Nephron progenitor cell (in vitro differentiated cells): ENCODE results near the gene ACOT7.

ENCODE experiments used
- DNase-seq: peaks from one replicate; pipeline ENCODE4 v3.0.0; 2021
- H3K27ac Mint-ChIP-seq: 2 replicates; pipeline ENCODE4 v1.8.0; 2021; ENCODE audit warnings: mild to moderate bottlenecking, moderate library complexity, mixed read lengths
- H3K27me3 Mint-ChIP-seq: 2 replicates; pipeline ENCODE4 v1.8.0; 2021; ENCODE audit warnings: mild to moderate bottlenecking, low read depth, mixed read lengths; ENCODE audit not compliant: poor library complexity
- H3K36me3 Mint-ChIP-seq: 2 replicates; pipeline ENCODE4 v1.8.0; 2021; ENCODE audit warnings: low read depth, mixed read lengths
- H3K4me1 Mint-ChIP-seq: 2 replicates; pipeline ENCODE4 v1.8.0; 2021; ENCODE audit warnings: mixed read lengths
- H3K4me3 Mint-ChIP-seq: 2 replicates; pipeline ENCODE4 v1.8.0; 2021; ENCODE audit warnings: mild to moderate bottlenecking, moderate library complexity, mixed read lengths
- H3K9me3 Mint-ChIP-seq: 2 replicates; pipeline ENCODE4 v1.8.0; 2021; ENCODE audit warnings: mild to moderate bottlenecking, moderate library complexity, mixed read lengths
- CTCF ChIP-seq: fragments of 200-600 bp; sonication (generic); IDR thresholded peaks from 2 replicates; pipeline ENCODE4 v1.5.0; 2021; ENCODE audit warnings: antibody characterized with exemption

ACOT7 gene

GRCh38 chr1:6271006-6271405, 122.6 kb downstream of the ACOT7 start:
- TF ChIP-seq CTCF = no peak
- Mint-ChIP-seq H3K27me3 (peaks cover 5% of the 10 kb centered on the region), H3K36me3 (no peaks in the 10 kb centered on the region), H3K4me1 (peaks cover 92% of the 10 kb centered on the region), H3K4me3 (no peak overlapping the region), H3K27ac (peak overlapping the region; percentile 32), H3K9me3 (no peaks in the 10 kb centered on the region)
- no peak for DNase-seq

GRCh38 chr1:6270401-6270800, 123.2 kb downstream of the ACOT7 start:
- Mint-ChIP-seq H3K27ac (no peak overlapping the region), H3K9me3 (no peaks in the 10 kb centered on the region), H3K4me1 (peaks cover 91% of the 10 kb centered on the region), H3K4me3 (peak overlapping the region; percentile 61), H3K27me3 (peaks cover 5% of the 10 kb centered on the region), H3K36me3 (no peaks in the 10 kb centered on the region)
- DNase-seq = no peak
- no peak for TF ChIP-seq CTCF

- Mint-ChIP-seq H3K9me3 (no peaks in the 10 kb centered on the region), H3K4me1 (peaks cover 89% of the 10 kb centered on the region), H3K36me3 (no peaks in the 10 kb centered on the region), H3K27ac (no peak overlapping the region), H3K27me3 (peaks cover 5% of the 10 kb centered on the region), H3K4me3 (peak overlapping the region; percentile 61)
- TF ChIP-seq CTCF = no peak
- peak; percentile 51 for DNase-seq
These were observed 123.7 kb downstream of the ACOT7 start for GRCh38 chr1:6269720-6270400.

GRCh38 chr1:6269296-6269695, 124.3 kb downstream of the ACOT7 start:
- Mint-ChIP-seq H3K4me1 (peaks cover 90% of the 10 kb centered on the region), H3K27me3 (peaks cover 5% of the 10 kb centered on the region), H3K36me3 (no peaks in the 10 kb centered on the region), H3K9me3 (no peaks in the 10 kb centered on the region), H3K27ac (no peak overlapping the region), H3K4me3 (no peak overlapping the region)
- TF ChIP-seq CTCF = no peak
- DNase-seq = no peak

- Mint-ChIP-seq H3K27ac (peak overlapping the region; percentile 70), H3K36me3 (no peaks in the 10 kb centered on the region), H3K4me1 (peaks cover 95% of the 10 kb centered on the region), H3K4me3 (no peak overlapping the region), H3K9me3 (no peaks in the 10 kb centered on the region), H3K27me3 (peaks cover 5% of the 10 kb centered on the region)
- peak; percentile 45 for DNase-seq
- no peak for TF ChIP-seq CTCF
These were observed 125.2 kb downstream of the ACOT7 start for GRCh38 chr1:6268415-6268814.

GRCh38 chr1:6267686-6268322, 125.8 kb downstream of the ACOT7 start:
- Mint-ChIP-seq H3K4me1 (peaks cover 94% of the 10 kb centered on the region), H3K27ac (peak overlapping the region; percentile 70), H3K27me3 (peaks cover 4% of the 10 kb centered on the region), H3K4me3 (peak overlapping the region; percentile 5), H3K36me3 (no peaks in the 10 kb centered on the region), H3K9me3 (no peaks in the 10 kb centered on the region)
- peak; percentile 46 for DNase-seq
- TF ChIP-seq CTCF = no peak
